HG02763 (cell line): ENCODE data around the gene LARGE1.

Source experiments
- ATAC-seq: cut with Tn5 transposase; IDR thresholded peaks from one replicate; pipeline ENCODE4 v1.9.1; 2021; ENCODE audit warnings: mild to moderate bottlenecking, moderate library complexity; ENCODE audit not compliant: unreplicated experiment

Gene LARGE1

GRCh38 chr22:33785283-33785968 lies 134.8 kb downstream of the LARGE1 start:
- ATAC-seq = no peak

DNA sequence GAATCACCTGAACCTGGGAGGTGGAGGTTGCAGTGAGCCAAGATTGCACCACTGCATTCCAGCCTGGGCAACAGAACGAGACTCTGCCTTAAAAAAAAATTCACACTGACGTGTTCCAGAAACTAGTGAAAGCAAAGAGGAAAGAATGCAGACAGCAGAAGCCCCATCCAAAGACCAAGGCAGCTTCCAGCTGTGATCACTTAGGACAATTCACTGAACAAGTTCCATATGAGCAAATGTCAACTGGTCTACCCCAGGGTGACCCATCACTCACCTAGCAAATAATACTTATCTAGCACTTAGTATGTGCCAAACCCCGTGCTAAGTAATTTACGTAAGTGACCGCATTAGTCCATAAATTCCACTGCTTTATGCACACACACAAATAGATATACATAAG lies 138.9 kb downstream of the LARGE1 start:
- ATAC-seq = no peak

DNA sequence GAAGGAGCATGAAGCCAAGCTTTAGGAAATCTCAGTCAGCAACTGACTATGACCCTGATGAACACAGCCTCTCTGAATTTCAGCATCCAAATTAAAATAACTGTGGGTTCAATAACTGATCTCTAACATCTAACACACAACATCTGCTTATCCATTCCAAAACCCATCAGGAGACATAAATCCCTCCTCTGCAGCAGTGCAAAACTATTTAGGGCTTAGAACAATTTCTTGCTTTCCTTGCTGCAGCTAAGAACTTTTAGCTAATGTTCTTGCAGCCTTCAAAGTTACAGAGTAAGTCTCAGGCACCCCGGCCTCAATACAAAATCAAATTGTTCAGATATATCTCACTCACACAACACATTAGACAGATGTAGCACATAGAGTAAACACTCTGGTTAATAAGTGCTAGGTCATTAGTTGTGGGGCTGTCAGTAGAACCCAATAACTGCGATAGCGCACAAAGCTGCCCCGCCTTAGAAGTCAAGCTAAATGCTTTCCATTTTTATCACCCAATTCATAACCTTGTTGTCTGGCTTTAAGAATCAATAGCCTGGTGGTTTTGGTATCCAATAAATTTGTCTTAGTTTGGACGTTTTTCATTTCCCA lies 139.6 kb downstream of the LARGE1 start:
- no peak for ATAC-seq

GRCh38 chr22:33779243-33779642 lies 141.0 kb downstream of the LARGE1 start:
- ATAC-seq = no peak

- ATAC-seq = no peak
These were observed 143.8 kb downstream of the LARGE1 start for GRCh38 chr22:33776491-33776890.

GRCh38 chr22:33774781-33775180 lies 145.5 kb downstream of the LARGE1 start:
- no peak for ATAC-seq

- ATAC-seq = no peak
These were observed 147.5 kb downstream of the LARGE1 start for GRCh38 chr22:33772745-33773144.

GRCh38 chr22:33771136-33771535 lies 149.1 kb downstream of the LARGE1 start:
- no peak for ATAC-seq

- ATAC-seq = no peak
These were observed 149.6 kb downstream of the LARGE1 start for GRCh38 chr22:33770723-33771122.

DNA sequence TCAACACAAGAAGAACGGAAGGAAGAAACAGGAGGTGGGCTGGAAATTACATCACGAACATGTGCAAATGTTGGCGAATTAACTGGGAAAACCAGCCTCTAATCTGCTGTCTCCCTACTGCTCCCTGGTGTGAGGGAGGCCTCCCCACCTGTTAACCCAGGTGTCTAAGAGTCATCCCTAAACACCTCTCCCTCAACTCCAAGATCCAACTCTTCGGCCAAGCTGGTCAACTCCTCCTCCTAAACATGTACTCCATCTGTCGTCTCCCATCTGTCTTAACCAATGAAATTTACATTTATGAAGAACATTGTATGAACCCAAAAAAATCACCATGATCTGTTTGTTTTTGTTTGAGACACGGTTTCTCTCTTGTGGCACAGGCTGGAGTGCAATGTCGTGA lies 154.2 kb downstream of the LARGE1 start:
- no peak for ATAC-seq

DNA sequence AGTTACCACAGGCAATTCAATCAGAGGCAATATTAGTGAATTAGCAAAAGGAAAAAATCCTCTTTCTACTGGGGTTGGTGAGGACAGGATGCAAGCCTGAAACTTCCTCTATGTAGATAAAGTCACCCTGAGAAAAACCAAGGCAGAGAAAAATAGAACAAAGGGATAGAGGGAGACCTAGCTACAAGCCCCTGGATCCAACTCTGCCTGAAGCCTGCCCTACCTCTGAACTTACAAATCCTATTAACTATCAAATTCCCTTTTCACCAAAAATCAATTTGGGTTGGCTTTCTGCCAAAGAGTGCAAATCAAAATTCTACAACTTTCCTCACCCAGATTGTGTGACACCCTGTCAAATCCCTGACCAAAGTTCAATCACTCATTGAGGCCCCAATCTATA lies 161.3 kb downstream of the LARGE1 start:
- no peak for ATAC-seq

- ATAC-seq = no peak
These were observed 162.3 kb downstream of the LARGE1 start for GRCh38 chr22:33757802-33758483.

- no peak for ATAC-seq
These were observed 163.1 kb downstream of the LARGE1 start for GRCh38 chr22:33757041-33757801.

DNA sequence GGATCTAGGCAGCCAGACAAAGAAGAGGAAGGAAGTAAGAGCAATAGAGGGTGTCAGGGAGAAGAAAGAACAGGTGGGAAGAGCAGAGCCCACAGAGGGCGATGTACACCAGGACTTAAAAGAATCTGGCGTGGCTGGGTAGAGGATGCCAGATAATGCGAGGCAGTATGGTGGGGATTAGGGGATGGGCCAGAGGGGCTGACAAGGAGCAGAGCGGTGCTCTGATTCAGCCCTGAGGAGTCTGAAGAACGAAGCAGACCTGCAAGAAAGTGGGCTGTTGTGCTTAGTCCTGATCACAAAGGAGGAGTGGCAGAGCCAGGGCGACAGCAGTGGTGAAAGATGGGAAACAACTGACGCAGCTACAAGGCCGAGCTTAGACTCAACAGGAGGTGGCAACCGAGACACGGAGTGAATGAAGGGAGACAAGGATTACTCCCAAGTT lies 163.7 kb downstream of the LARGE1 start:
- ATAC-seq = no peak

DNA sequence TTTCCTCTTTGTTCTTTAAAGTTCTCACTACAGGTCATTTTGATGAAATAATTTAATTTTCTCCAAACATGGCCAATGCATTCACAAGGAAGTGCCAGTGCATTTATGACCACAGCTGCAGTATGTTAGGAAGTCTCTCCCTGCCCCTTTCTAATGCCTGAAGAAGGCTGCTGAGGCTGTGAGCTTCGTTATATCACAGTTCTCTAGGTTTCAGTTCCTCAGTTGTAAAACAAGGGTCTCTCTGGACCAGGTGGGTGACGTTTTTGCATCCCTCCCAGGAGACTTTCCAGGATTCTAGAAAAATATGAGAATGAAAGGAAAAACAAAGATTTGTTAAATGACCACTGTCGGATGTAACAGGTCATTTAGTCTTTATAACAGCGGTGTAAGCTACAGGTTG lies 171.6 kb downstream of the LARGE1 start:
- no peak for ATAC-seq

- ATAC-seq = no peak
These were observed 172.6 kb downstream of the LARGE1 start for GRCh38 chr22:33747576-33748180.

DNA sequence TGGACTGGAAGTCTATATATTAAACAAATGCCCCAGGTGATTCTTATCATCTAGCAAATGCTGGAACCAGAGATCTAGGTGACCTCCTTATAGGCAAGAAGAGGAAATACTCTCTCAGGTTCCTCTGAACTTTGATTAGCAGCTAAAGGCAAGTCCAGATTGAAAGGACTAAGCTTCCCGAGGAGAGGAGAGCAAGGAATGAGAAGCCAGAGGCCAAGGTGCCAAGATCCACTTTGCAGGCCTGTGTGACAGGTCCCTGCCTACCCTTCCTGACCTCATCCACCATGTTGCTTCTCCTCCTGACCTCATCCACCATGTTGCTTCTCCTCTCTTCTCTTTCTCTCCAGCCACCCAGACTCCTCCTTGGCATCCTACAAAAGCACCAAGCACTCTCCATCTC lies 173.2 kb downstream of the LARGE1 start:
- ATAC-seq = no peak

GRCh38 chr22:33746501-33746928 lies 173.8 kb downstream of the LARGE1 start:
- ATAC-seq = no peak

GRCh38 chr22:33745501-33745900 lies 174.8 kb downstream of the LARGE1 start:
- ATAC-seq = no peak

GRCh38 chr22:33743756-33744155 lies 176.5 kb downstream of the LARGE1 start:
- no peak for ATAC-seq

DNA sequence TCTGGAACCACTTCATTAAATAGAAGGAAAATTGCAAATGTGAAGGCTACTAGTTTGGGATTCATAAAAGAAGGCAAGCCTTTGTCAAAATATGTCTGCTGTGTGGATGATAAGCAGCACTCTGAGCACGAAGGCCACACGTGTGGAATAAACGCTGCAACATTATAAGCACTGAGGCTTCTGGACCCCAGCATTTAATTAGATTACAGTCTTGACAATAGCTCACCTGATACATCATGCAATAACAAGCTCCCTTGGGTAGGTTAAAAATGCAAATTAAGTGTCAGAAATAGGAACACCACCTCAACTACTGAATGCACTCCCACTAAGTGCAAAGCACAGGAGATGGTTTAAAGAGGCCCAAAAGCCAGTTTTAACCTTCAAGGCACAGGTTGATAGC lies 179.3 kb downstream of the LARGE1 start:
- ATAC-seq = no peak
